ENCODE results near the gene SEMA5A. TPM values are rescaled to one million over a fixed set of nuclear protein-coding genes. Genes with fewer than 3 reads are reported as not detected.

SEMA5A gene
- total RNA-seq, 1 donor from 2014 or later: 38.9 TPM

- H3K27ac ChIP-seq: no peak overlapping the region
- intact Hi-C loops (cut with DNase I): loop anchor here (2.0 kb wide), 1 partner anchor 14 kb away; no protein-coding TSS in a partner anchor
- no peak overlapping the region for H3K4me3 ChIP-seq
- no peaks in the 10 kb centered on the region for H3K4me1 ChIP-seq
- no peaks in the 10 kb centered on the region for H3K27me3 ChIP-seq
- no peaks in the 10 kb centered on the region for H3K36me3 ChIP-seq
- peak; percentile 89 for ATAC-seq
- no peaks in the 10 kb centered on the region for H3K9me3 ChIP-seq
- DNase-seq: no peak
- TF ChIP-seq, protein P1, sequence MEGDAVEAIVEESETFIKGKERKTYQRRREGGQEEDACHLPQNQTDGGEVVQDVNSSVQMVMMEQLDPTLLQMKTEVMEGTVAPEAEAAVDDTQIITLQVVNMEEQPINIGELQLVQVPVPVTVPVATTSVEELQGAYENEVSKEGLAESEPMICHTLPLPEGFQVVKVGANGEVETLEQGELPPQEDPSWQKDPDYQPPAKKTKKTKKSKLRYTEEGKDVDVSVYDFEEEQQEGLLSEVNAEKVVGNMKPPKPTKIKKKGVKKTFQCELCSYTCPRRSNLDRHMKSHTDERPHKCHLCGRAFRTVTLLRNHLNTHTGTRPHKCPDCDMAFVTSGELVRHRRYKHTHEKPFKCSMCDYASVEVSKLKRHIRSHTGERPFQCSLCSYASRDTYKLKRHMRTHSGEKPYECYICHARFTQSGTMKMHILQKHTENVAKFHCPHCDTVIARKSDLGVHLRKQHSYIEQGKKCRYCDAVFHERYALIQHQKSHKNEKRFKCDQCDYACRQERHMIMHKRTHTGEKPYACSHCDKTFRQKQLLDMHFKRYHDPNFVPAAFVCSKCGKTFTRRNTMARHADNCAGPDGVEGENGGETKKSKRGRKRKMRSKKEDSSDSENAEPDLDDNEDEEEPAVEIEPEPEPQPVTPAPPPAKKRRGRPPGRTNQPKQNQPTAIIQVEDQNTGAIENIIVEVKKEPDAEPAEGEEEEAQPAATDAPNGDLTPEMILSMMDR (IDR thresholded peaks at IDR 0.05): no peak
These were observed 41.3 kb upstream of the SEMA5A start for GRCh38 chr5:9587135-9587534.

GRCh38 chr5:9582406-9582805 lies 36.5 kb upstream of the SEMA5A start:
- TF ChIP-seq, protein P1 (IDR thresholded peaks at IDR 0.05): no peak
- intact Hi-C loops (cut with DNase I): no loop called here
- no peak overlapping the region for H3K27ac ChIP-seq
- H3K27me3 ChIP-seq: no peaks in the 10 kb centered on the region
- DNase-seq (no peak), ATAC-seq (no peak)
- no peaks in the 10 kb centered on the region for H3K9me3 ChIP-seq
- no peaks in the 10 kb centered on the region for H3K36me3 ChIP-seq
- H3K4me3 ChIP-seq: no peak overlapping the region
- H3K4me1 ChIP-seq: no peaks in the 10 kb centered on the region

DNA sequence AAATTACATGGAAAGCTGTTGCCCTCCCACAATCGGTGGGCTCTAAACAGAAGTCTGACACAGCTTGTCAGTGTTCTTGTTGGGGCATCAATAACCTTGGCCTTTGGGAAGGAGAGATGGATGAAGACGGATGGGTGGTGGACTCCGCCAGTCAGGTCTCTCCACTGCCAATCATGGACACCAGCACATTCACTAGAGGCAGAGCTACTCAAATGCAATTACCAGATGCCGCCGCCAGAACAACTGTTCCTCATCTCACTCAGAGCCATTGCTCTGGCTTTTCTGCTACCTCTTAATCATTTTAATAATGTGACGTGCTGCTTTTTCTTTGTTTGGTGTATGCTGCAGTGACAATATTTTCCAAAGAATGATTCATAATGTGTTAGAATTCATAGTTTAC lies 27.9 kb upstream of the SEMA5A start:
- Histone ChIP-seq H3K36me3 (no peaks in the 10 kb centered on the region), H3K27ac (no peak overlapping the region), H3K4me3 (no peak overlapping the region), H3K27me3 (no peaks in the 10 kb centered on the region), H3K9me3 (no peaks in the 10 kb centered on the region), H3K4me1 (no peaks in the 10 kb centered on the region)
- TF ChIP-seq, protein P1 (IDR thresholded peaks at IDR 0.05): no peak
- intact Hi-C loops (cut with DNase I): no loop called here
- ATAC-seq (no peak), DNase-seq (no peak)

- intact Hi-C loops (cut with DNase I): no loop called here
- Histone ChIP-seq H3K4me1 (no peaks in the 10 kb centered on the region), H3K27ac (no peak overlapping the region), H3K36me3 (no peaks in the 10 kb centered on the region), H3K4me3 (no peak overlapping the region), H3K27me3 (no peaks in the 10 kb centered on the region), H3K9me3 (no peaks in the 10 kb centered on the region)
- TF ChIP-seq, protein P1 (IDR thresholded peaks at IDR 0.05): no peak
- no peak for DNase-seq
- ATAC-seq: no peak
These were observed 26.4 kb upstream of the SEMA5A start for GRCh38 chr5:9572246-9572645.

GRCh38 chr5:9570876-9571275 lies 25.0 kb upstream of the SEMA5A start:
- H3K4me3 ChIP-seq: no peak overlapping the region
- TF ChIP-seq, protein P1 (IDR thresholded peaks at IDR 0.05): no peak
- intact Hi-C loops (cut with DNase I): no loop called here
- H3K9me3 ChIP-seq: no peaks in the 10 kb centered on the region
- DNase-seq: no peak
- H3K27ac ChIP-seq: no peak overlapping the region
- ATAC-seq: no peak
- H3K27me3 ChIP-seq: no peaks in the 10 kb centered on the region
- H3K4me1 ChIP-seq: no peaks in the 10 kb centered on the region
- H3K36me3 ChIP-seq: no peaks in the 10 kb centered on the region

GRCh38 chr5:9567039-9567438 lies 21.2 kb upstream of the SEMA5A start:
- ATAC-seq (no peak), DNase-seq (no peak)
- Histone ChIP-seq H3K36me3 (no peaks in the 10 kb centered on the region), H3K27ac (no peak overlapping the region), H3K9me3 (no peaks in the 10 kb centered on the region), H3K4me3 (no peak overlapping the region), H3K4me1 (no peaks in the 10 kb centered on the region), H3K27me3 (no peaks in the 10 kb centered on the region)
- intact Hi-C loops (cut with DNase I): no loop called here
- TF ChIP-seq, protein P1 (IDR thresholded peaks at IDR 0.05): no peak
